GM23338 (cell line): ENCODE results near the gene MLLT1. TPM values are rescaled to one million over a fixed set of nuclear protein-coding genes. Genes with fewer than 3 reads are reported as not detected.

Experiments used
- ATAC-seq: fragments of 200-7000 bp; cut with Tn5 transposase; 3 replicates; pipeline ENCODE4 v1.9.1; 2020
- DNase-seq: peaks from one replicate; pipeline ENCODE4 v3.0.0-alpha.2; 2015; ENCODE audit warnings: low spot score
- H2AFZ ChIP-seq: fragments of 200-600 bp; sonication (generic); 2 replicates; pipeline ENCODE4 v1.8.0; 2016; ENCODE audit warnings: antibody characterized with exemption, mild to moderate bottlenecking, moderate library complexity
- H3F3A ChIP-seq: fragments of 200-600 bp; sonication (generic); replicated peaks from 2 replicates; pipeline ENCODE4 v1.8.0; 2017; ENCODE audit warnings: antibody characterized with exemption, mixed run types, low read depth
- H3K27ac ChIP-seq: fragments of 200-600 bp; sonication (generic); 2 replicates; pipeline ENCODE4 v1.6.1; 2016; ENCODE audit warnings: low read depth
- H3K27me3 ChIP-seq: fragments of 200-600 bp; sonication (generic); 2 replicates; pipeline ENCODE4 v1.8.0; 2016; ENCODE audit warnings: mild to moderate bottlenecking, mixed run types, moderate library complexity; ENCODE audit not compliant: insufficient read depth
- H3K36me3 ChIP-seq: fragments of 200-600 bp; sonication (generic); 2 replicates; pipeline ENCODE4 v1.8.0; 2016; ENCODE audit warnings: mild to moderate bottlenecking; ENCODE audit not compliant: insufficient read depth
- H3K4me1 ChIP-seq: fragments of 200-600 bp; sonication (generic); 2 replicates; pipeline ENCODE4 v1.8.0; 2016; ENCODE audit warnings: mild to moderate bottlenecking, moderate library complexity; ENCODE audit not compliant: insufficient read depth
- H3K4me2 ChIP-seq: fragments of 200-600 bp; sonication (generic); 2 replicates; pipeline ENCODE4 v1.7.1; 2017; ENCODE audit warnings: mixed run types
- H3K4me3 ChIP-seq: fragments of 200-600 bp; sonication (generic); 2 replicates; pipeline ENCODE4 v1.6.1; 2016; ENCODE audit warnings: mixed run types
- H3K79me2 ChIP-seq: fragments of 200-600 bp; sonication (generic); replicated peaks from 2 replicates; pipeline ENCODE4 v1.8.0; 2017; ENCODE audit warnings: mild to moderate bottlenecking; ENCODE audit not compliant: insufficient read depth
- H3K9me2 ChIP-seq: fragments of 200-600 bp; sonication (generic); 2 replicates; pipeline ENCODE4 v1.8.0; 2017; ENCODE audit not compliant: insufficient read depth
- H4K20me1 ChIP-seq: fragments of 200-600 bp; sonication (generic); replicated peaks from 2 replicates; pipeline ENCODE4 v1.8.0; 2017; ENCODE audit warnings: mild to moderate bottlenecking; ENCODE audit not compliant: insufficient read depth
- H3K27ac Mint-ChIP-seq: 2 replicates; pipeline ENCODE4 v1.8.0; 2020; ENCODE audit warnings: inconsistent platforms, mild to moderate bottlenecking, moderate library complexity, mixed read lengths
- H3K27me3 Mint-ChIP-seq: 3 replicates; pipeline ENCODE4 v1.8.0; 2022; ENCODE audit warnings: low read depth, mild to moderate bottlenecking, moderate library complexity, mixed read lengths, inconsistent platforms; ENCODE audit not compliant: insufficient read depth, poor library complexity
- H3K36me3 Mint-ChIP-seq: 3 replicates; pipeline ENCODE4 v1.8.0; 2021; ENCODE audit warnings: low read depth, mild to moderate bottlenecking, inconsistent platforms, moderate library complexity, mixed read lengths
- H3K4me1 Mint-ChIP-seq: 3 replicates; pipeline ENCODE4 v1.8.0; 2020; ENCODE audit warnings: mild to moderate bottlenecking, inconsistent platforms, mixed read lengths
- H3K4me3 Mint-ChIP-seq: 3 replicates; pipeline ENCODE4 v1.8.0; 2021; ENCODE audit warnings: moderate library complexity, mild to moderate bottlenecking, inconsistent platforms, mixed read lengths
- H3K9me3 Mint-ChIP-seq: 3 replicates; pipeline ENCODE4 v1.8.0; 2020; ENCODE audit warnings: moderate library complexity, mild to moderate bottlenecking, inconsistent platforms, mixed read lengths
- CREB1 ChIP-seq: fragments of 250-450 bp; sonication (Bioruptor Pico); IDR thresholded peaks from 2 replicates; pipeline ENCODE4 v1.5.0; 2020; ENCODE audit warnings: low read depth, mild to moderate bottlenecking, moderate library complexity
- EZH2 ChIP-seq: fragments of 200-600 bp; sonication (generic); IDR thresholded peaks from one replicate; pipeline ENCODE4 v1.8.0; 2017; ENCODE audit warnings: antibody characterized with exemption, mild to moderate bottlenecking, low read depth; ENCODE audit not compliant: unreplicated experiment
- EZH2phosphoT487 ChIP-seq: fragments of 200-600 bp; sonication (generic); IDR thresholded peaks from one replicate; pipeline ENCODE4 v1.8.1; 2018; ENCODE audit warnings: antibody characterized with exemption; ENCODE audit not compliant: unreplicated experiment
- JUNB ChIP-seq: IDR thresholded peaks from one replicate; pipeline ENCODE4 v1.6.1; 2016; ENCODE audit warnings: antibody characterized with exemption; ENCODE audit not compliant: unreplicated experiment
- NANOG ChIP-seq: IDR thresholded peaks from 2 replicates; pipeline ENCODE4 v1.6.1; 2016; ENCODE audit warnings: antibody characterized with exemption, borderline replicate concordance
- POLR2AphosphoS5 ChIP-seq: IDR thresholded peaks from 2 replicates; pipeline ENCODE4 v1.6.1; 2016; ENCODE audit warnings: antibody characterized with exemption, low read depth
- STAT1 ChIP-seq: IDR thresholded peaks from one replicate; pipeline ENCODE4 v1.6.1; 2016; ENCODE audit warnings: antibody characterized with exemption; ENCODE audit not compliant: unreplicated experiment
- ZNF114 ChIP-seq: fragments of 250-450 bp; sonication (Bioruptor Pico); IDR thresholded peaks from 2 replicates; pipeline ENCODE4 v1.5.0; 2020; ENCODE audit warnings: mild to moderate bottlenecking, moderate library complexity
- ZNF331 ChIP-seq: fragments of 250-450 bp; sonication (Bioruptor Pico); IDR thresholded peaks from 2 replicates; pipeline ENCODE4 v1.5.0; 2020; ENCODE audit warnings: low read depth, mild to moderate bottlenecking, moderate library complexity
- polyA plus RNA-seq: library from polyadenylated mRNA; unstranded; fragments of >200 nt; fragmentation: Nextera tagmentation; extraction: Ambion mirVana; gene quantifications from 2 replicates; pipeline ENCODE4 v1.2.1, GENCODE V29; 2016
- total RNA-seq: library from RNA; depleted of rRNA; stranded (reverse); fragments of >200 nt; shearing (Covaris generic); gene quantifications from 2 replicates; pipeline ENCODE4 v1.2.3, GENCODE V29; 2014
- TF ChIP-seq, protein P1 (sequence below): IDR thresholded peaks from 2 replicates; pipeline ENCODE4 v1.6.1; 2016; ENCODE audit warnings: antibody characterized with exemption
- TF ChIP-seq, protein P2 (sequence below), 2 experiments: fragments of 200-600 bp in 1 of 2; sonication (generic) in 1 of 2; conservative IDR thresholded peaks; 2 replicates each; pipeline versions ENCODE4 v1.5.1 to v1.6.1; 2016 to 2017; ENCODE audit warnings: antibody characterized with exemption in 2 of 2, low read depth in 2 of 2, mild to moderate bottlenecking in 2 of 2, moderate library complexity in 1 of 2
- TF ChIP-seq, protein P3 (sequence below): IDR thresholded peaks from one replicate; pipeline ENCODE4 v1.6.1; 2018; ENCODE audit warnings: antibody characterized with exemption; ENCODE audit not compliant: unreplicated experiment

Gene MLLT1
- total and polyA plus RNA-seq, 2 experiments from 2014 or later, result 17.8 to 23.4 TPM

DNA sequence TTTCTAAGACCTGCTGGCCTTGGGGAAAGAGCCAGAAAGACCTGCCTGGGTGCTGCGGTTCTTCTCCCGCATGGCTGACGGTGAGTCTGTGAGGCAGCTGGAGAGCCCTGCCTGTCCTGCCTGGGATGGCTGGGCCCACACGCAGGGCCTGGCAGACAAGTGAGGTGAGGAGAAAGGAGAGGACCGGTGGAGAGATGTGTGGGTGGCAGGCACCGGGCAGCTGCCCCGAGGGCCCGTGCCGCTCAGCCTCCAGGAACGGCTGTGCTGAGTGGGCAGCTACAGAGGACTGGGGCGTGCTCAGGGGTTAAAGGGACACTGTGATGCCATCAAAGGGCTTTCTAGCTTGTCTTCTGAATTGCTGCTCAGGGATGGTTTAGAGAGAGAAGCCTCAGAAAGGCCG is 53.8 kb downstream of the MLLT1 start (continued):
- TF ChIP-seq, protein P1, sequence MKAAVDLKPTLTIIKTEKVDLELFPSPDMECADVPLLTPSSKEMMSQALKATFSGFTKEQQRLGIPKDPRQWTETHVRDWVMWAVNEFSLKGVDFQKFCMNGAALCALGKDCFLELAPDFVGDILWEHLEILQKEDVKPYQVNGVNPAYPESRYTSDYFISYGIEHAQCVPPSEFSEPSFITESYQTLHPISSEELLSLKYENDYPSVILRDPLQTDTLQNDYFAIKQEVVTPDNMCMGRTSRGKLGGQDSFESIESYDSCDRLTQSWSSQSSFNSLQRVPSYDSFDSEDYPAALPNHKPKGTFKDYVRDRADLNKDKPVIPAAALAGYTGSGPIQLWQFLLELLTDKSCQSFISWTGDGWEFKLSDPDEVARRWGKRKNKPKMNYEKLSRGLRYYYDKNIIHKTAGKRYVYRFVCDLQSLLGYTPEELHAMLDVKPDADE, result no peak
- no peak for TF ChIP-seq NANOG
- no peak for TF ChIP-seq EZH2
- TF ChIP-seq POLR2AphosphoS5, result no peak
- no peak for TF ChIP-seq ZNF114 (CRISPR knock-in tag)
- no peak for TF ChIP-seq JUNB

DNA sequence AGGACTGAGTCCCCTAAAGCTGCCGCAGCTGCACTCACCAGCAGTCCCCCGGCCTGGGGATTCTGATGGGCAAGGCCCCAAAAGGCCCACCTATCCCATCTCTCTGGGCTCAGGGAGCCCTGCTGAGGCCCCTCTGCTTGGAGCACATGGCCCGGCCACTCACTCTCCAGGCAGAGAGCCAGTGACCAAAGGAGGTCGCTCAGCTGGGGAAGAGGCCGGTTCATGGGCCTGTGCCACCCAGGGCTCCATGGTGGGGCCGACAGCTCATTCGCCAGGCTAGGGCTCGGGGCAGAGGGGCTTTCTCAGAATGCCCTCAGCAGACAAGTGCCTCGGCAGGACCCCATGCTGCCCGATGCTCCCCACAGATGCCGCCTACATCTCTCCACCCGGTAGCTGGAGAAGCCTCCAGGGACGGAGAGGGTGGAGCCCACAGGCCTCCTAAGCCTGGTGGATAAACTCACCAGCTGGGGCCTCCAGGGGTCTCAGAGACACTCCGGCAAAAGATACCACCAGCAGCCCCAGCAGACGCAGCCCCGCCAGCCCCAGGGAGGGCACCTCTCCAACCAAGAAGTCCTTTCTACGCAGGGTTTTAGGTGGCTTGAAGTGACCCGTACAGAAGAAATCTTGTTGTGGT is 54.4 kb downstream of the MLLT1 start:
- H3K36me3 Mint-ChIP-seq, result peaks cover 19% of the 10 kb centered on the region
- H3K27me3 Mint-ChIP-seq, result peaks cover 13% of the 10 kb centered on the region
- Histone ChIP-seq H3K36me3 (no peaks in the 10 kb centered on the region; the same call in 1 of the 2 replicates), H3K79me2 (peaks cover 24% of the 10 kb centered on the region; the same call in 1 of the 2 replicates), H4K20me1 (peaks cover 6% of the 10 kb centered on the region), H3K9me2 (no peaks in the 10 kb centered on the region), H3K27me3 (no peaks in the 10 kb centered on the region), H3K4me1 (no peaks in the 10 kb centered on the region), H3K4me3 (no peak overlapping the region), H3K27ac (no peak overlapping the region), H3K4me2 (no peak overlapping the region), H2AFZ (no peak overlapping the region), H3F3A (no peaks in the 10 kb centered on the region)
- no peak for ATAC-seq
- H3K4me3 Mint-ChIP-seq, result no peak overlapping the region
- peaks cover 9% of the 10 kb centered on the region for H3K4me1 Mint-ChIP-seq
- no peak overlapping the region for H3K27ac Mint-ChIP-seq
- no peak for DNase-seq
- H3K9me3 Mint-ChIP-seq, result no peaks in the 10 kb centered on the region; the same call in 2 of the 3 replicates
- TF ChIP-seq, protein P2, sequence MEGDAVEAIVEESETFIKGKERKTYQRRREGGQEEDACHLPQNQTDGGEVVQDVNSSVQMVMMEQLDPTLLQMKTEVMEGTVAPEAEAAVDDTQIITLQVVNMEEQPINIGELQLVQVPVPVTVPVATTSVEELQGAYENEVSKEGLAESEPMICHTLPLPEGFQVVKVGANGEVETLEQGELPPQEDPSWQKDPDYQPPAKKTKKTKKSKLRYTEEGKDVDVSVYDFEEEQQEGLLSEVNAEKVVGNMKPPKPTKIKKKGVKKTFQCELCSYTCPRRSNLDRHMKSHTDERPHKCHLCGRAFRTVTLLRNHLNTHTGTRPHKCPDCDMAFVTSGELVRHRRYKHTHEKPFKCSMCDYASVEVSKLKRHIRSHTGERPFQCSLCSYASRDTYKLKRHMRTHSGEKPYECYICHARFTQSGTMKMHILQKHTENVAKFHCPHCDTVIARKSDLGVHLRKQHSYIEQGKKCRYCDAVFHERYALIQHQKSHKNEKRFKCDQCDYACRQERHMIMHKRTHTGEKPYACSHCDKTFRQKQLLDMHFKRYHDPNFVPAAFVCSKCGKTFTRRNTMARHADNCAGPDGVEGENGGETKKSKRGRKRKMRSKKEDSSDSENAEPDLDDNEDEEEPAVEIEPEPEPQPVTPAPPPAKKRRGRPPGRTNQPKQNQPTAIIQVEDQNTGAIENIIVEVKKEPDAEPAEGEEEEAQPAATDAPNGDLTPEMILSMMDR (conservative IDR thresholded peaks at IDR 0.05; ENCODE audit: low read depth in 2 of 2), result no peak
- TF ChIP-seq, protein P1, result no peak
- TF ChIP-seq, protein P3, sequence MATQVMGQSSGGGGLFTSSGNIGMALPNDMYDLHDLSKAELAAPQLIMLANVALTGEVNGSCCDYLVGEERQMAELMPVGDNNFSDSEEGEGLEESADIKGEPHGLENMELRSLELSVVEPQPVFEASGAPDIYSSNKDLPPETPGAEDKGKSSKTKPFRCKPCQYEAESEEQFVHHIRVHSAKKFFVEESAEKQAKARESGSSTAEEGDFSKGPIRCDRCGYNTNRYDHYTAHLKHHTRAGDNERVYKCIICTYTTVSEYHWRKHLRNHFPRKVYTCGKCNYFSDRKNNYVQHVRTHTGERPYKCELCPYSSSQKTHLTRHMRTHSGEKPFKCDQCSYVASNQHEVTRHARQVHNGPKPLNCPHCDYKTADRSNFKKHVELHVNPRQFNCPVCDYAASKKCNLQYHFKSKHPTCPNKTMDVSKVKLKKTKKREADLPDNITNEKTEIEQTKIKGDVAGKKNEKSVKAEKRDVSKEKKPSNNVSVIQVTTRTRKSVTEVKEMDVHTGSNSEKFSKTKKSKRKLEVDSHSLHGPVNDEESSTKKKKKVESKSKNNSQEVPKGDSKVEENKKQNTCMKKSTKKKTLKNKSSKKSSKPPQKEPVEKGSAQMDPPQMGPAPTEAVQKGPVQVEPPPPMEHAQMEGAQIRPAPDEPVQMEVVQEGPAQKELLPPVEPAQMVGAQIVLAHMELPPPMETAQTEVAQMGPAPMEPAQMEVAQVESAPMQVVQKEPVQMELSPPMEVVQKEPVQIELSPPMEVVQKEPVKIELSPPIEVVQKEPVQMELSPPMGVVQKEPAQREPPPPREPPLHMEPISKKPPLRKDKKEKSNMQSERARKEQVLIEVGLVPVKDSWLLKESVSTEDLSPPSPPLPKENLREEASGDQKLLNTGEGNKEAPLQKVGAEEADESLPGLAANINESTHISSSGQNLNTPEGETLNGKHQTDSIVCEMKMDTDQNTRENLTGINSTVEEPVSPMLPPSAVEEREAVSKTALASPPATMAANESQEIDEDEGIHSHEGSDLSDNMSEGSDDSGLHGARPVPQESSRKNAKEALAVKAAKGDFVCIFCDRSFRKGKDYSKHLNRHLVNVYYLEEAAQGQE, result no peak
- TF ChIP-seq ZNF331 (CRISPR knock-in tag) (no peak), ZNF114 (CRISPR knock-in tag) (no peak), CREB1 (no peak), EZH2phosphoT487 (no peak), STAT1 (no peak)
